HCT116 (cell line): ENCODE data around the gene PDE4D. TPM values are rescaled to one million over a fixed set of nuclear protein-coding genes. Genes with fewer than 3 reads are reported as not detected.

Source experiments
- ATAC-seq: fragments of 200-7000 bp; cut with Tn5 transposase; 2 replicates; pipeline ENCODE4 v1.9.1; 2020; ENCODE audit warnings: mild to moderate bottlenecking, moderate library complexity
- BruUV-seq: library from RNA; stranded (reverse); fragments of 400-500 nt; replicated peaks from 2 replicates; lab custom pipeline; 2021; lab: Mats Ljungman, UMichigan
- CTCF ChIA-PET: fragments of 300-600 bp; sonication (Branson Sonifier 250); formaldehyde crosslinking; loops from one replicate; lab custom pipeline; 2021; ENCODE audit warnings: antibody characterized with exemption; lab: Charles Lee
- POLR2A ChIA-PET: fragments of 300-600, 350-600 bp; sonication (Branson Sonifier 250); formaldehyde crosslinking; loops from one replicate; lab custom pipeline; 2021; ENCODE audit warnings: antibody characterized with exemption; lab: Charles Lee
- RAD21 ChIA-PET, 2 experiments: fragments of 300-600 bp; sonication (Branson Sonifier 250); formaldehyde crosslinking; loops; one replicate each; lab custom pipeline; 2023; ENCODE audit warnings: low total read pairs in 2 of 2; ENCODE audit not compliant: uncharacterized antibody in 2 of 2, unreplicated experiment in 2 of 2, low non-redundant PET in 1 of 2; lab: Charles Lee
- DNase-seq: peaks from one replicate; pipeline ENCODE4 v3.0.0-alpha.2; 2010; ENCODE audit warnings: low read depth, low spot score
- H2AFZ ChIP-seq: fragments of 200-600 bp; shearing (Covaris generic), sonication (generic); 2 replicates; pipeline ENCODE4 v1.6.1; 2017; ENCODE audit warnings: low read depth, mixed run types, mixed read lengths, antibody characterized with exemption, low read length; ENCODE audit not compliant: poor library complexity, severe bottlenecking
- H3K27ac ChIP-seq: 2 replicates; pipeline ENCODE4 v1.5.1; 2012; ENCODE audit warnings: low read depth, low read length
- H3K27me3 ChIP-seq: fragments of 200-600 bp; sonication (generic); 2 replicates; pipeline ENCODE4 v1.6.1; 2016; ENCODE audit warnings: mixed run types, low read length, mixed read lengths; ENCODE audit not compliant: insufficient read depth
- H3K36me3 ChIP-seq, 2 experiments: fragments of 200-500 bp in 1 of 2; fragments of 200-600 bp in 1 of 2; sonication (Bioruptor generic) in 1 of 2; sonication (generic) in 1 of 2; 2 replicates each; pipeline versions ENCODE4 v1.5.1 to v1.6.1; 2014 to 2016; ENCODE audit warnings: low read length in 2 of 2, inconsistent platforms in 1 of 2, mixed read lengths in 1 of 2, mixed run types in 1 of 2; ENCODE audit not compliant: insufficient read depth in 2 of 2, control insufficient read depth in 1 of 2
- H3K4me1 ChIP-seq, 2 experiments: fragments of 200-600 bp in 1 of 2; sonication (generic) in 1 of 2; 2 replicates each; pipeline versions ENCODE4 v1.5.1 to v1.6.1; 2012 to 2017; ENCODE audit warnings: low read length in 2 of 2, inconsistent platforms in 1 of 2, mild to moderate bottlenecking in 1 of 2, mixed read lengths in 1 of 2, mixed run types in 1 of 2, moderate library complexity in 1 of 2; ENCODE audit not compliant: insufficient read depth in 2 of 2, control insufficient read depth in 1 of 2
- H3K4me2 ChIP-seq: fragments of 200-600 bp; sonication (generic); 2 replicates; pipeline ENCODE4 v1.6.1; 2017; ENCODE audit warnings: mixed run types, low read length, mixed read lengths
- H3K4me3 ChIP-seq, 2 experiments: fragments of 200-600 bp in 1 of 2; sonication (generic) in 1 of 2; replicated peaks in 1 of 2; 2 replicates each; pipeline ENCODE4 v1.5.1; 2011 to 2016; ENCODE audit warnings: low read length in 2 of 2, control low read depth in 1 of 2, low read depth in 1 of 2, mild to moderate bottlenecking in 1 of 2, mixed read lengths in 1 of 2, mixed run types in 1 of 2
- H3K79me2 ChIP-seq: fragments of 200-600 bp; sonication (generic); 2 replicates; pipeline ENCODE4 v1.6.1; 2017; ENCODE audit warnings: mild to moderate bottlenecking, mixed run types, low read length, moderate library complexity, mixed read lengths; ENCODE audit not compliant: insufficient read depth
- H3K9ac ChIP-seq: fragments of 200-600 bp; sonication (generic); 2 replicates; pipeline ENCODE4 v1.6.1; 2016; ENCODE audit warnings: low read length, mixed read lengths
- H3K9me2 ChIP-seq: fragments of 200-600 bp; sonication (generic), shearing (Covaris generic); 2 replicates; pipeline ENCODE4 v1.6.1; 2017; ENCODE audit warnings: mixed run types, mild to moderate bottlenecking, moderate library complexity; ENCODE audit not compliant: insufficient read depth
- H3K9me3 ChIP-seq, 2 experiments: fragments of 200-500 bp in 1 of 2; fragments of 200-600 bp in 1 of 2; sonication (Bioruptor generic) in 1 of 2; sonication (generic) in 1 of 2; 2 replicates each; pipeline ENCODE4 v1.6.1; 2014 to 2017; ENCODE audit warnings: low read length in 2 of 2, mixed read lengths in 2 of 2, inconsistent platforms in 1 of 2, low read depth in 1 of 2, mild to moderate bottlenecking in 1 of 2, mixed run types in 1 of 2, moderate library complexity in 1 of 2; ENCODE audit not compliant: control insufficient read depth in 1 of 2, insufficient read depth in 1 of 2
- H4K20me1 ChIP-seq: fragments of 200-600 bp; sonication (generic), shearing (Covaris generic); 2 replicates; pipeline ENCODE4 v1.6.1; 2017; ENCODE audit warnings: mixed run types, mild to moderate bottlenecking, moderate library complexity; ENCODE audit not compliant: insufficient read depth
- ATF3 ChIP-seq: IDR thresholded peaks from 2 replicates; pipeline ENCODE4 v1.6.1; 2012
- CTCF ChIP-seq, 3 experiments: fragments of 200-600 bp in 1 of 3; sonication (generic) in 1 of 3; IDR thresholded peaks in 2 of 3; conservative IDR thresholded peaks in 1 of 3; 2 replicates each; pipeline ENCODE4 v1.5.1; 2012 to 2017; ENCODE audit warnings: low read depth in 2 of 3, low read length in 2 of 3, antibody characterized with exemption in 1 of 3, borderline replicate concordance in 1 of 3, control low read depth in 1 of 3, mild to moderate bottlenecking in 1 of 3, mixed read lengths in 1 of 3, mixed run types in 1 of 3, moderate library complexity in 1 of 3; ENCODE audit not compliant: insufficient read depth in 1 of 3
- EGR1 ChIP-seq: IDR thresholded peaks from 2 replicates; pipeline ENCODE4 v1.6.1; 2012; ENCODE audit warnings: low read depth
- JUND ChIP-seq: IDR thresholded peaks from 2 replicates; pipeline ENCODE4 v1.6.1; 2012
- POLR2A ChIP-seq: IDR thresholded peaks from 2 replicates; pipeline ENCODE4 v1.7.0; 2011; ENCODE audit warnings: borderline replicate concordance; ENCODE audit not compliant: insufficient read depth, insufficient read length; ENCODE audit errors: extremely low read depth
- RAD21 ChIP-seq: IDR thresholded peaks from 2 replicates; pipeline ENCODE4 v1.6.1; 2012; ENCODE audit warnings: low read depth, mild to moderate bottlenecking
- REST ChIP-seq: IDR thresholded peaks from 2 replicates; pipeline ENCODE4 v1.6.1; 2012; ENCODE audit warnings: low read depth
- ZBTB33 ChIP-seq: IDR thresholded peaks from 2 replicates; pipeline ENCODE4 v1.6.1; 2011; ENCODE audit warnings: mild to moderate bottlenecking, low read length, moderate library complexity; ENCODE audit not compliant: insufficient replicate concordance; ENCODE audit errors: extremely low read depth
- ZFX ChIP-seq: fragments of 450-650 bp; IDR thresholded peaks from 2 replicates; pipeline ENCODE4 v1.6.1; 2017
- ZNF274 ChIP-seq: fragments of 200-500 bp; sonication (Bioruptor generic); IDR thresholded peaks from 2 replicates; pipeline ENCODE4 v1.6.1; 2014; ENCODE audit warnings: mild to moderate bottlenecking, low read depth, low read length, inconsistent platforms
- intact Hi-C: fragments of 100-400 bp; cut with micrococcal nuclease; formaldehyde crosslinking; loops from 2 replicates; pipeline ENCODE4 v1.10.0; 2022
- total RNA-seq: library from RNA; stranded (reverse); gene quantifications from one replicate; pipeline ENCODE4 v1.2.1, GENCODE V29; 2021; ENCODE audit not compliant: unreplicated experiment

Gene PDE4D
- total RNA-seq, 1 experiment from 2014 or later = 1.1 TPM

GRCh38 chr5:59786334-59786805, 107.2 kb downstream of the PDE4D start:
- peaks cover 26% of the 10 kb centered on the region; the same call in 1 of the 2 replicates for H3K27me3 ChIP-seq
- TF ChIP-seq POLR2A (no peak), RAD21 (no peak), ZFX (no peak), ZNF274 (no peak), CTCF (IDR thresholded peaks at IDR 0.05 in 2 of 3, conservative IDR thresholded peaks at IDR 0.05 in 1 of 3; ENCODE audit: borderline replicate concordance in 1 of 3, insufficient read depth in 1 of 3, low read depth in 2 of 3, low read length in 2 of 3) (no peak), ATF3 (no peak), JUND (no peak), ZBTB33 (no peak), REST (no peak), EGR1 (no peak)
- ATAC-seq = no peak
- no peaks in the 10 kb centered on the region for H3K9me3 ChIP-seq
- BruUV-seq = no TSS peak
- no peak for DNase-seq
- no peak overlapping the region for H3K4me2 ChIP-seq
- no peaks in the 10 kb centered on the region for H3K79me2 ChIP-seq
- no peak overlapping the region for H2AFZ ChIP-seq
- no peaks in the 10 kb centered on the region for H4K20me1 ChIP-seq
- H3K27ac ChIP-seq = no peak overlapping the region
- no peak overlapping the region for H3K9ac ChIP-seq
- H3K4me1 ChIP-seq = no peaks in the 10 kb centered on the region
- H3K9me2 ChIP-seq = no peaks in the 10 kb centered on the region
- ChIA-PET RAD21 (no interaction called here), POLR2A (no interaction called here), CTCF (no interaction called here)
- no peaks in the 10 kb centered on the region for H3K36me3 ChIP-seq
- intact Hi-C loops = no loop called here
- H3K4me3 ChIP-seq = no peak overlapping the region
